GM19193 (cell line): ENCODE data around the gene MKLN1.

Source experiments
- POLR2A ChIP-seq: IDR thresholded peaks from 4 replicates; pipeline ENCODE4 v1.6.1; 2011; ENCODE audit not compliant: insufficient read depth, insufficient read length; ENCODE audit errors: extremely low read depth

The MKLN1 gene

DNA sequence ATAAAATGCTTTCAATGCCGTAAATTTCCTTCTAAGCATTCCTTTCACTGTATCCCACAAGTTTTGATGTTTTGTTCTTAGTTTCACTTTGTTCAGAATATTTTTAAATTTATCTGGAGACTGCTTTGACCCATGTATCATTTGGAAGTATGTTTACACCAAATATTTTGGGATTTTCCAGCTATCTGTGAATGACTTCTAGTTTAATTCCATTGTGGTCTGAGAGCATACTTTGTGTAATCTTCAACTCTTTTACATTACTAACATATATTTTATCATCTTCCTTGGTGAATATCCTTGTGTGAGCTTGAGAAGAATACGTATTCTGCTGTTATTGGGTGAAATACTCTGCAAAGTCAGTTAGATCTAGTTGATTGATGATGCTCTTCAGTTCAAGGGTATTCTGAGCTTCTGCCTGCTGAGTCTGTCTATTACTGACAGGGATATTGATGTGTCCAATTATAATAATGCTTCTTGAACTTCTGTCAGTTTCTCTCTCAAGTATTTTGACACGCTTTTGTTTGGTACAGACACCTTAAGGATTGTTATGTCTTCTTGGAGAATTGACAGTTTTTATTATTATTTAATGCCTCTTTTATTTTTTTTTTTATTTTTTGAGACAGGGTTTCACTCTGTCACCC, 31.6 kb downstream of the MKLN1 start:
- TF ChIP-seq POLR2A: no peak

DNA sequence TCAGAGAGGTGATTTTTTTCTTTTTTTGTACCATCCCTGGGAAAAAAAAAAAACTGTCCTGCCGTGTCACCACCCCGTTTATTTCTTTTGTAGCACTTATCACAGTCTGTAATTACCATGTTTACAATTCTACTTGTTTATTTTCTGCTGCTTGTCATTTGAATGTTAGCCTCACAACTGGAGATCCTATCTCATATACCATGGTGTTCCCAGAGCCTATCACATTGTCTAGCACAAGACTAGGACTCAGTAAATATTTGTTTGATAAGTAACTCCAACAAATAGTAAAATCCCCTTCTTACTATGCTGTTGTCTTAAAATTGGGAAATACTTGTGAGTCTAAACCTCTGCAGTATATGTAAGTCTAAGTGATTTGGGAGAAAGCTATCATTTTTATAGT, 36.0 kb downstream of the MKLN1 start:
- TF ChIP-seq POLR2A: no peak

DNA sequence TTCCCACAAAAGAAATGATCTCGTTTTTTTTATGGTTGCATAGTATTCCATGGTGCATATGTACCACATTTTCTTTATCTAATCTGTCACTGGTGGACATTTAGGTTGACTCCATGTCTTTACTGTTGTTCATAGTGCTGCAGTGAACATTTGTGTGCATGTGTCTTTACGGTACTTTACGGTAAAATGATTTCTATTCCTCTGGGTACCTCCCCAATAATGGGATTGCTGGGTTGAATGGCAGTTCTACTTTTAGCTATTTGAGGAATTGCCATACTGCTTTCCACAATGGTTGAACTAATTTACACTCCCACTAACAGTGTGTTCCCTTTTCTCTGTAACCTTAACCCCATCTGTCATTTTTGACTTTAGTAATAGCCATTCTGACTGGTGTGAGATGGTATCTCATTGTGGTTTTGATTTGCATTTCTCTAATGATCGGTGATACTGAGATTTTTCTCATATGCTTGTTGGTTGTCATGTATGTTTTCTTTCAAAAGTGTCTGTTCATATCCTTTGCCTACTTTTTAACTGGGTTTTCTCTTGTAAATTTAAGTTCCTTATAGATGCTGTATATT, 37.2 kb downstream of the MKLN1 start:
- TF ChIP-seq POLR2A: no peak

DNA sequence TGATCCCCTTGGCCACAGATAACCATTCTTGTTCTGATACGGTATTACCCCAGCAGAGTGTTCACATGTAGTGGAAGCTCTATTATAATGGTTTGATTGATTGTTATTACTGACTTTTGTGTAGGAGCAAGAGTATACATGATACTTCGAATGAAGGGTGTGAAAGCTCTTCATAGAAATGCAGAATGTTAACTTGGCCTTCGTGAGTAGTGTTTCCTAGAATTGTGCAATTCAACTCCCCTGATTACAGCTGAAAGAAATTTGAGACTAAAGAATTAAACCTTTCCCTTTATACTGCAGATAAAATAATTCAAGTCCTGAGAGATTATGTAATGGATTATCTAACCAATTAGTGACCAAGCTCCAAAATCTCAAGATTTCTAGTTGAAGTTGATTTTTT, 38.2 kb downstream of the MKLN1 start:
- no peak for TF ChIP-seq POLR2A

DNA sequence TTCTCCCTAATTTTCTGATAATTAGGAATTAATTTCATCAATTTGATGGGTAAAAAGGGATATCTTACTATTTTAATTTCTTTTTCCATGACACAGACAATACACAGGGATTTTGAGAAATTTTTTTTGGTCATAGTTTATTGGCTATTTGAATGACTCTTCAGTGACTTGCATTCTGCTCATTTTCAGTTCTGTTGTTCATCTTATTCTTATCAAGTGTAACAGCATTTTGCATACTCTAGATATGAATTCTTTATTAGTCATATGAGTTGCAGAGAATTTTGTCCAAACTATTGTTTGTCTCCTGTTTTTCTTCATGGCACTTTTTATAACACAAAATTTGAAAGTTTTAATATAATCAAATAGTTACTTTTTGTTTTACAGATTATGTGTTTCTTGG, 41.7 kb downstream of the MKLN1 start:
- TF ChIP-seq POLR2A: no peak

DNA sequence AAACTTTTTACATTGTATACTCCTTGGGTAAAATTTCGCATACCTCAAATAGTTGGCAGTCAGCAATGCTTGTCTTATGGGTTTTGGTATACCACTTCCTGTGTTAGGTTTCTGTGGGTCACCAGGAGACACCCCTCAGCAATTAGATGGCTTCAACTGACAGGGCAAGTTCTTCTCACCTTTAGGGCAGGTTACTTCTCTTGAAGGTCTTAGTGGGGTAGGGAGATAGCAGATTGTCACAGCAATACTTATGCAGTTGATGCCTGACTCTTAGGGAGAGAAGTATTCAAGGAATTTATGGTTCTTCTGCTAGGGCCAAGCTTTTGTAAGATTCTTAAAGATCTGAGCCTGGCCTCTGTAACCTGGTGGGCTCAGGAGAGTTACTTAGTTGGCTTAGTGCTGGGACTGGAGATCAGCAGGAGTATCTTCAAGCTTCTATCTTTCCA, 42.9 kb downstream of the MKLN1 start:
- no peak for TF ChIP-seq POLR2A

DNA sequence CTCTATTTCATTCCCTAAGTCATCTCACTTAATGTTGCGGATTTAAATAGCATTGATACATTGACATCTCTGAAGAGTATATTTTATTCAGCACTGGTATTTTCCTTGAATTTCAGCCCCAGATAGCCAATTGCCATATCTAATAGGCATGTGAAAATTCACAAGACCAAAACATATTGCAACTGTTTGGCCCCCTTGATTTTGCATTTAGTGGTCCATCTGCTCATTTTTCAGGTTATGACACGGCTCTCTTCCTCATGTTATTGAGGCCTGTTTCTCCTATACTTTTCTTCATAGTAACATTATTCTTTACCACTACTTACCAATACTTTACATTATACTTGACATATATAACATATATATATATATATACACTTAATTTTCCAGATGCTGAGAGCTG, 43.7 kb downstream of the MKLN1 start:
- TF ChIP-seq POLR2A: no peak

DNA sequence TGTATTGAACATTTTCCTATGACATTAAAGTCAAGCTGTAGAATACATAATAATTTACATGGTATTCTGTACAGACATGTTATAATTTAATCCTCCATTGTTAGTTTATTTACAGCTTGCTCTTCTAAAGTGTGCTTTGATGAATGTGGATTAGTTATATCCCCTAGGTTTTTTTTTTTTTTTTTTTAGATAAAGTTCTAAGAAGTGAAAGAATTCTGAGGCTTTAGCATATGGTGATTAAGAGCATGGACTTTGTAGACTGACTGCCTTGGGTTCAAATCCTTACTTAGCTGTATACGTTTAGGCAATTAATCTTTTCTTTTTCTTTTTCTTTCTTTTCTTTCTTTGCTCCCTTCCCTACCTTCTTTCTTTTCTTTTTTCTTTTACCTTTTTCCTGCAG, 44.9 kb downstream of the MKLN1 start:
- TF ChIP-seq POLR2A: no peak

DNA sequence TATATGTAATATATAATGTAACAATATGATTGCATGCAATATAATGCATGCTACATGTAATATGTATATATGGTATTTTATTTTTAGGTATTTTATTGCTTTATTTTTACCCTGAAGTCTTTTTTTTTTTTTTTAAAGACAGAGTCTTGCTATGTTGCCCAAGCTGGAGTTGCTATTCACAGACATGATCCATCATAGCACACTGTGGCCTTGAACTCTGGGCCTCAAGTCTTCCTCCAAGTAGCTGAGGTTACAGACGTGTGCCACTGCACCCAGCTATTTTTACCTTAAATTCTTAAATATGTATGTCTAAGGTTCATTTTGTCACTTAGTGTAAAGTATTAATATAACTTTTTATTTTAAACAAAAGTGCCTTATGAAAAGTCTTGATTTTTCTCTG, 47.1 kb downstream of the MKLN1 start:
- no peak for TF ChIP-seq POLR2A

DNA sequence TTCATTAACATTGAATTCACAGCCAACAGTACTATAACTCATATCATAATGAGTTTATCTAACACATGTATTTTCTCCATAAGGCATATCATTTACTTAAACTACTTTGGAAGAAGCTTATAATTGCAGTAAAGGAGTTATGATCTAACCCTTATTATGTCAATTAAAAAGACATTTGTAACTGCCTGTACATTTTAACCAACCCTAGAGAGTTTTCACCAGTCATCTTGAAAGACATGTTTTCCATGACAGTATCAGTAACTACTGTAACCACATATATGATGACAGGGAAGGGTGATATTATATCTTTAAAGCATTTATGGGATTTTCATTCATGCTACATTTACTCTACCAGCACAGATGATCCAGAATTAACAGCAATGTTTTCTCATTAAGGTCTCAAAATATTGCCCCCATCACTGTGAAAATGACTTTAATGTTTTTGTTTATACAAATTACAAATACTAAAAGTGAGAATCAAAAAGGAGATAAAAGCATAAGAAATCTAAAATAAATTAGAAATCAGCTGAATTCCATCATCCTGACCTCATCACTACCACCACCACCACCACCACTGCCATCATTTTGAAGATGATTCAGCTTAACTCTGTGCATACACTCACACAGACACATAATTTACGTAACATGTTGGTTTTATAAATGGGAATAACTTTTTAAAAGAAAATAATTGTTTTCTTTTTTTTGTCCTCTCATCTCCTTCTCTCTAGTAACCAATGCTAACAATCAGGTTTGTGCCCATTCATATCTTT, 53.6 kb downstream of the MKLN1 start:
- TF ChIP-seq POLR2A: no peak

DNA sequence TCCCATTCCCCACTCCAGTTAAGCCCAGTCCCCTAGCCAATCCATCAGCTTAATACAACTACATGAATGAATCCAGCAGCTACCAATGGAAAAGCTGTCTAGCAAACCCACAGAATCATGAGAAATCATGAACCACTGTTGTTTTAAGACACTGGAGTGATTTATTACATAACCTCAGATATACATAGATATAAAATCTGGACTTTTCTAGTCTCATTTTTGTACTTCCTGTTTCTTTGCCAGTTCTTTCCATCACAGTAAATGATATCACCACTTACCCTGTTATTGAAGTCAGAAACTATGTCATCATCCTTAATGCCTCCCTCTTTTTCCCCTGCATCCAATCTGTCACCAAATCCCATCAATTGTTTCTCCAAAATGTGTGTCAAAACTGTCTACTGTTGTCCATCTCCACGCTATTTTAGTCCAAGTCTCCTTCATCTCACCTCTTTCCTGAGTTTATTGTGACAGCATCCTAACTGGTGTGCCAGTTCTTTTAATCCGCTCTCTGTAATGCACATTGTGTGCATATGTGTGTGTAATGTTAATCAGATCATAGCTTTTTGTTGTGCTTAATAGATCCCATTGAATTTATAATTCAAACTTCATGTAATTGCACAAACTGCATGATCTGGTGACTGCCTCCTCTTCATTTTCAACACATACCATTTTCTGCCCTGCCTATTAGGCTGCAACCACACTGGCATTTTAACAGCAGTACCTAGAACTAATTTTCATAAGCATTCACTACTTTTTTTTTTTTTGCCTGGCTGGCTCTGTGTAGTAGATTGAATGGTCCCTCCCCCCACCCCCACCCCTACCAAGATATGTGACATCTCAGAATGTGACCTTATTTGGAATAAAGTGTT, 56.0 kb downstream of the MKLN1 start:
- TF ChIP-seq POLR2A: no peak

DNA sequence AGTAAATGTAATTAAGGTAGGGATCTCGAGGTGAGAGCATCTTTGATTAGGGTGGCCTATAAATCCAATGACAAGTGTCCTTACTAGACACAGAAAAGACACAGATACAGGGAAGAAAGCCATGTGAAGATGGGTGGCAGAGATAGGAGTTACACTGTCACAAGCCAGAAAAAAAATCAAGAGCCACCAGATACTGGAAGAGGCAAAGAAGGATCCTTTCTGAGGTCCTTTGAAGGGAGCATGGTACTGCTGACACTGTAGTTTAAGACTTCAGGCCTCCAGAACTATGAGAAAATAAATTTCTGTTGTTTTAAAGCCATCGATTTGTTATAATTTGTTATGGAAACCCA, 56.6 kb downstream of the MKLN1 start:
- TF ChIP-seq POLR2A: no peak

DNA sequence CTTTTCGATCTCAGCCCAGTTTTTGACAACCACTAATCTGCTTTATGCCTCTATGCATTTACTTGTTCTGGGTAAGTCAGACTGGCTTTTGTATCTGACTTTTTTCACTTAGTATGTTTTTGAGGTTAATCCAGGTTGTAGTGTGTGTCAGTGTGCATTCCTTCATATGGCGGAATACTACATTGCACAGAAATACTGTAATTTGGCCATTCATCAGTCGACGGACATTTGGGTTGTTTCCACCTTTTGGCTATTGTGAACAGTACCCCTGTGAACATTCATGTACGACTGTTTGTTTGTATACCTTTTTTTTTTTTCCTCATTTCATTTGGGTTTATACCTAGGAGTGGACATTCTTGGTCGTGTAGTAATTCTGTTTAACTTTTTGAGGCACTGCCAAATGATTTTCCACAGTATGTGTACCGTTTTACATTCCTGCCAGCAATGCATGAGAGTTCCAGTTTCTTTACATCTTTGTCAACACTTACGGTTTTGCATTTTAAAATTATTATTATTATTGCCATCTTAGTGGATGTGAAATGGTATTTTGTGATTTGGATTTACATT, 57.4 kb downstream of the MKLN1 start:
- no peak for TF ChIP-seq POLR2A

DNA sequence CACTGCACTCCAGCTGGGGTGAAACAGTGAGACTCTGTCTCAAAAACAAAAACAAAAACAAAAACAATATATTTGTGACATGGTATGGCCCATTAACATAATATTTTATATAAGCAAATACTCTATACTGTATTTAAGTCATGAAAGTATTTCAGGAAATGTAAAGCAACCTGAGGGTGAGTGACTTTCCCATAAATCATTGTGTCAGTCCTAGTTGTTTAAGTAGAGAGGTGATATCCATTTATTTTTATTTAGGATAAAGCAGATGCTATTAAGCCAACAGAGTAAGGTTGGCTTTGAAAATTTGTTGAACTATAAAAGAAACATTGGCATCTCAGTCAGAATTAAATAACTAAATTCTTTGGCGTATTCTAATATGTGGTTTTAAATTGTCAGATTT, 60.5 kb downstream of the MKLN1 start:
- no peak for TF ChIP-seq POLR2A

DNA sequence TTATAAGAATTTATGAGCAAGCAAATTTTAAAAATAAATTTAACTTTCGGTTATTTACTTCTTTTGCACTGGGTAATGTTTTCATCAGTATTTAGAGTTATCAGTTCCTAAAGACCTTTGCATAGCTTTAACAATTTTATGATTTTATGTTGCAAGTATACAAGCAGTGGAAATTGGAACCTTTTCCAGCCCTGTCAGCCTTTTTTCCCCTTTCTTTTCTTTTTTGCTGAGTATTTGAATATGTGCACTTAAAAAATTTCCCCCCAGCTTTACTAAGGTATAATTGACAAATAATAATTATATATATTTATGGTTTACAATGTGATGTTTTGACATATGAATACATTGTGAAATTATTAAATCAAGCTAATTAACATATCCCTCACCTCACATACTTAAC, 62.6 kb downstream of the MKLN1 start:
- TF ChIP-seq POLR2A: no peak
